ENCODE data around the gene F11.
"Not testable (repeated sequence)": the region's sequence is repeated elsewhere in the genome, so short reads cannot be mapped to it uniquely, and the experiment has no call there.

F11 gene

DNA sequence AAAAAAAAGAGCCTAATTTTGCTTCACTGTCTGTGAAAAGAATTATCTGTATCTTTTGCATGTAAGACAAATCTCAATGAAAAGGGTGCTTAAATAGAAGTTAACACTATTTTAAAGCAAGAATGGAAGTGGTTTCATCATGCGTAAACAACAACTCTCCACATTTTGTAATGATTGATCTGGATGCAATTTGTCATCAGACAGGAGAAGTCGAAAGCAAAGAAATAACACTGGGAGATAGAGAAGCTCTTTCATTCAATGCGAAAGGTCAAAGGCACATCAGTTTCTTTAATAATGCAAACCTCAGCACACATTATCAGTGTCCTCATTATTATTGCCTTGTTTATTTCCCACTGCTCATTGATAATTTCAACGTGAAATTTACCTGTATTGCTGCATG lies 29.9 kb upstream of the F11 start:
- H3K27me3 ChIP-seq (replicated peaks; ENCODE audit: control insufficient read depth, insufficient read depth, low read length): no peaks in the 10 kb centered on the region
- no peak for DNase-seq (ENCODE audit: extremely low read depth, insufficient read length)
- TF ChIP-seq, protein P1, sequence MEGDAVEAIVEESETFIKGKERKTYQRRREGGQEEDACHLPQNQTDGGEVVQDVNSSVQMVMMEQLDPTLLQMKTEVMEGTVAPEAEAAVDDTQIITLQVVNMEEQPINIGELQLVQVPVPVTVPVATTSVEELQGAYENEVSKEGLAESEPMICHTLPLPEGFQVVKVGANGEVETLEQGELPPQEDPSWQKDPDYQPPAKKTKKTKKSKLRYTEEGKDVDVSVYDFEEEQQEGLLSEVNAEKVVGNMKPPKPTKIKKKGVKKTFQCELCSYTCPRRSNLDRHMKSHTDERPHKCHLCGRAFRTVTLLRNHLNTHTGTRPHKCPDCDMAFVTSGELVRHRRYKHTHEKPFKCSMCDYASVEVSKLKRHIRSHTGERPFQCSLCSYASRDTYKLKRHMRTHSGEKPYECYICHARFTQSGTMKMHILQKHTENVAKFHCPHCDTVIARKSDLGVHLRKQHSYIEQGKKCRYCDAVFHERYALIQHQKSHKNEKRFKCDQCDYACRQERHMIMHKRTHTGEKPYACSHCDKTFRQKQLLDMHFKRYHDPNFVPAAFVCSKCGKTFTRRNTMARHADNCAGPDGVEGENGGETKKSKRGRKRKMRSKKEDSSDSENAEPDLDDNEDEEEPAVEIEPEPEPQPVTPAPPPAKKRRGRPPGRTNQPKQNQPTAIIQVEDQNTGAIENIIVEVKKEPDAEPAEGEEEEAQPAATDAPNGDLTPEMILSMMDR (IDR thresholded peaks at IDR 0.05; ENCODE audit: insufficient read depth, low read length, poor library complexity, severe bottlenecking): no peak
- H3K4me3 ChIP-seq (replicated peaks; ENCODE audit: low read depth, low read length): no peak overlapping the region
- no peaks in the 10 kb centered on the region for H3K36me3 ChIP-seq (ENCODE audit: control insufficient read depth, insufficient read depth, low read length)

DNA sequence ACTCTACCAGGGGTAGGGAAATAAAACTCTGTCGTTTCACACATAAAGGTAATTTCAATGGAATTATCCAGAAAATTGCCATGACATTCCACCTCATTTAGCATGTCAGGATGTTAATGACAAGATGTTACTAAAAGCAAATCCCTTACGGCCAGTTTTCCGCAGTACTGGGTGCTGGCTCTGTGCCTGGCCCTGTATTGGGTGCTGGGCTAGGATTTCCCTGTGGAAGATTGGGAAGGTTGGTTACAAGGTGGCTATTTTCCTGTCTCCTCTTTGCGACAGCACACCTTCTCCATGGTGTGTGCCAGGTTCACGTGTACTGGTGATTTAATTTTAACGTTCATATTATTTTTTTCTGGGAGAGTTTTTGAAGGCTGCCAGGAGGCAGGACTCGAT lies 25.5 kb upstream of the F11 start:
- Histone ChIP-seq H3K27me3 (replicated peaks; ENCODE audit: control insufficient read depth, insufficient read depth, low read length) (no peaks in the 10 kb centered on the region), H3K36me3 (ENCODE audit: control insufficient read depth, insufficient read depth, low read length) (no peaks in the 10 kb centered on the region), H3K4me3 (replicated peaks; ENCODE audit: low read depth, low read length) (no peak overlapping the region)
- TF ChIP-seq, protein P1 (IDR thresholded peaks at IDR 0.05; ENCODE audit: insufficient read depth, low read length, poor library complexity, severe bottlenecking): no peak
- DNase-seq (ENCODE audit: extremely low read depth, insufficient read length): no peak

DNA sequence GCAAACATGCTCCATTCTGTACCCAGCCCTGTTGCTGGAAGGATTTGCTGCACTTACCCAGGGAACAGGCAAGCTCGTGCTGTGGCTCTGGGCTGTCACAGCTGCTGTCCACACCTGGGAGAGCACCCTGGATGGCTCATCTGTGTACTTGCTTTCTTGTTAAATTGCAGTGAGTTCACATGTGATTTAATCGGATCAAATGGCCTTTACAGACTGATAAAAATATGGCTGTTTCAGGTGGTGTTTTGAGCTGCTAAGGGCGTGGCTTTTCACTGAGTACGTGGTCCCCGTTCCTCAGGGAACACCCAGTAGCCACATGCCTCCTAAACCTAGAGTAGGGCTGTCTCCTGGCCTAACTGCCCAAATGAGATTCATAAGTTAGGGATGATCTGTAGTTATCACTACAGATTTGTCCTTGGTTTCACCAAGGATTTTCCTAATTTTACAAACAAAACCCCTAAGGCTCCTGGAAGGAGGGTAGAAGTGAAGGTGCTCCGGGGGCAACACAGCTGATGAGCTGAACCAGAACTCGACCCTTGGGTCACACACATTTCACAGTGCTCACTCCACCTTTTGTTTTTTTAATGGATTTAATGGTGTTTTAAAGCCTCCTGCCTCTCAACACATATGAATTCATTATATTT lies 25.0 kb upstream of the F11 start:
- no peaks in the 10 kb centered on the region for H3K27me3 ChIP-seq (replicated peaks; ENCODE audit: control insufficient read depth, insufficient read depth, low read length)
- no peaks in the 10 kb centered on the region for H3K36me3 ChIP-seq (ENCODE audit: control insufficient read depth, insufficient read depth, low read length)
- no peak overlapping the region for H3K4me3 ChIP-seq (replicated peaks; ENCODE audit: low read depth, low read length)
- DNase-seq (ENCODE audit: extremely low read depth, insufficient read length): no peak
- TF ChIP-seq, protein P1 (IDR thresholded peaks at IDR 0.05; ENCODE audit: insufficient read depth, low read length, poor library complexity, severe bottlenecking): no peak

DNA sequence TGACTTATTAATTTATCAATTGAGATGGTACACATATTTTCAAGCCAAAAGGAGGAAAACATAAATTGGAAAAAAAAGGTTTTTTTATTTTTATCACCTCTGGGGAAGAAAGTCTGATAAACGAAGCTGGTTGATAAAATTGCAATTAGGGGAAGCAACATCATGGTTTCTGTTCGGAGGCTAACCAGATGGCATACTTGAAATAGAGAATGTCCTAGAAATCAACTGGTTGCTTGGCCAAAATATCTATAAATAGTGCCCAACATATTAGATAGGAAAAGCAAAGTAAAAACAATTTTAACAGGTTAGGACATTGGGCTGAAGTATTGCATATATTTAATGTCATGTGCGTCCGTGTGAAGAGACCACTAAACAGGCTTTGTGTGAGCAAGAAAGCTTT lies 24.4 kb upstream of the F11 start:
- no peak for DNase-seq (ENCODE audit: extremely low read depth, insufficient read length)
- Histone ChIP-seq H3K27me3 (replicated peaks; ENCODE audit: control insufficient read depth, insufficient read depth, low read length) (no peaks in the 10 kb centered on the region), H3K4me3 (replicated peaks; ENCODE audit: low read depth, low read length) (no peak overlapping the region), H3K36me3 (ENCODE audit: control insufficient read depth, insufficient read depth, low read length) (no peaks in the 10 kb centered on the region)
- TF ChIP-seq, protein P1 (IDR thresholded peaks at IDR 0.05; ENCODE audit: insufficient read depth, low read length, poor library complexity, severe bottlenecking): no peak

DNA sequence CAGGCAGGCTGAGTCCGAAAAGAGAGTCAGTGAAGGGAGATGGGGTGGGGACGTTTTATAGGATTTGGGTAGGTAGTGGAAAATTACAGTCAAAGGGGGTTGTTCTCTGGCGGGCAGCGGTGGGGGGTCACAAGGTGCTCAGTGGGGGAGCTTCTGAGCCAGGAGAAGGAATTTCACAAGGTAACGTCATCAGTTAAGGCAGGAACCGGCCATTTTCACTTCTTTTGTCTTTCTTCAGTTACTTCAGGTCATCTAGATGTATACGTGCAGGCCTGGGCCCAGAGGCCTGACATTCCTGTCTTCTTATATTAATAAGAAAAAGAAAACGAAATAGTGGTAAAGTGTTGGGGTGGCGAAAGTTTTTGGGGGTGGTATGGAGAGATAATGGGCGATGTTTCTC lies 24.0 kb upstream of the F11 start:
- not testable (repeated sequence) for DNase-seq (ENCODE audit: extremely low read depth, insufficient read length); H3K36me3 ChIP-seq (ENCODE audit: control insufficient read depth, insufficient read depth, low read length)

DNA sequence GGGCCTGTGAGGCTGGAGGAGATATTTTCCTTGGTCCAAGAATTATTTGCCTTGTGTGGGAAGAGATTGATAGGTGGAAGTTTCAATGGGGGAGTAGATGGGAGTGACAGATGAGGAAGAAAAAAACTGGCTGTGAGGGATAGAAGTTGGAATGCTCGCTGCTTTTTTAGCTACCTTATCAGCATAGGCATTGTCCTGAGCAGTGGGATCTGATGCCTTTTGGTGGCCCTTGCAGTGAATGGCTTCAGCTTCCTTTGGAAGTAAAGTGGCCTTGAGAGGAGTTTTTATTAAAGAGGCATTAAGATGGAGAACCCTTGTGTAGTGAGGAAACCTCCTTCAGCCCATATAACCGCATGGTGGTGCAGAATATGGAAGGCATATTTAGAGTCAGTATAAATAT lies 22.7 kb upstream of the F11 start:
- no peak for DNase-seq (ENCODE audit: extremely low read depth, insufficient read length)
- Histone ChIP-seq H3K4me3 (replicated peaks; ENCODE audit: low read depth, low read length) (no peak overlapping the region), H3K36me3 (ENCODE audit: control insufficient read depth, insufficient read depth, low read length) (no peaks in the 10 kb centered on the region), H3K27me3 (replicated peaks; ENCODE audit: control insufficient read depth, insufficient read depth, low read length) (no peaks in the 10 kb centered on the region)
- TF ChIP-seq, protein P1 (IDR thresholded peaks at IDR 0.05; ENCODE audit: insufficient read depth, low read length, poor library complexity, severe bottlenecking): no peak

More for the DNA sequence above, 24.0 kb upstream of the F11 start:
- H3K27me3 ChIP-seq (replicated peaks; ENCODE audit: control insufficient read depth, insufficient read depth, low read length); H3K4me3 ChIP-seq (replicated peaks; ENCODE audit: low read depth, low read length): not testable (repeated sequence)

All from GM06990 (cell line).